AG09309 (cell line): Measurements from ENCODE around the gene HRH3.

Source experiments
- DNase-seq: peaks from one replicate; pipeline ENCODE4 v3.0.0-alpha.2; 2010; ENCODE audit warnings: low read depth
- H3K4me3 ChIP-seq: 2 replicates; pipeline ENCODE4 v1.5.1; 2011; ENCODE audit warnings: mild to moderate bottlenecking, low read depth, low read length, moderate library complexity; ENCODE audit not compliant: control insufficient read depth
- TF ChIP-seq, protein P1 (sequence below): IDR thresholded peaks from 2 replicates; pipeline ENCODE4 v1.5.1; 2011; ENCODE audit warnings: mild to moderate bottlenecking, low read depth, low read length, inconsistent platforms; ENCODE audit not compliant: insufficient read depth, control insufficient read depth; ENCODE audit errors: missing control alignments

HRH3 gene

DNA sequence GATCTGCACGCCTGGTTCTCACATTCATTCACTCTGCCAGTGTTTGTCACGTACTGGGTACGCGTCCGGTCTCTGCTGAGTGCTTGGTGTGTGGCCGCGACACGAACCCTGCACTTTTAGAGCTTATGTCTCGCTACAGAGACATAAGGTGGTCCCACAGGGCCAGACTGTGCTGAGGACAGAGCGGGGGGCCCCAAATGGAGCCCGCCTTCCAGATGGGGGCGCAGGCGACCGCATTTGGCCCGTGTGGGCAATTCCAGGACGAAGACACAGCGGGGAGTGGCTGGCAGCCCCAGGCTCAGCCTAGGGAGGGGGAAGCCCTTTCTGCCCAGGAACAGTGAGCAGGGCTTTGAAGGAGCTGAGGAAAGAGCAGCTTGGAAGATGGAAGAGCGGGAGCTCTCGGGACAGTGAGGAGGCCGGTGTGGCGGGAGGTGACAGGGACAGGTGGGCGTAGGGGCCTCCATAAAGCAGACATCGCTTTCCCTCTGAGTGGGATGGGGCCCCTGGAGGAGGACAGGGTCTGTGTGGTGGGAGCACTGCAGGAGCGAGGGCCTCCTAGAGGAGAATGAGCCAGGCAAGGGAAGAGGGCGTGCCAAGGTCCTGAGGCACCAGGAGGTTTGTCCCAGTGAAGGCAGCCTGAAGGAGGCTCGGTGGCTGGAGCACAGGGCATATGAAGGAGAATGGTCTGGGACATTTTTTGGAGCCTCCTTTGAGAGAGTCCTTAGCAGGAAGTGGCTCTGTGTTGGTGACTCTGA lies 45.0 kb downstream of the HRH3 start:
- TF ChIP-seq, protein P1, sequence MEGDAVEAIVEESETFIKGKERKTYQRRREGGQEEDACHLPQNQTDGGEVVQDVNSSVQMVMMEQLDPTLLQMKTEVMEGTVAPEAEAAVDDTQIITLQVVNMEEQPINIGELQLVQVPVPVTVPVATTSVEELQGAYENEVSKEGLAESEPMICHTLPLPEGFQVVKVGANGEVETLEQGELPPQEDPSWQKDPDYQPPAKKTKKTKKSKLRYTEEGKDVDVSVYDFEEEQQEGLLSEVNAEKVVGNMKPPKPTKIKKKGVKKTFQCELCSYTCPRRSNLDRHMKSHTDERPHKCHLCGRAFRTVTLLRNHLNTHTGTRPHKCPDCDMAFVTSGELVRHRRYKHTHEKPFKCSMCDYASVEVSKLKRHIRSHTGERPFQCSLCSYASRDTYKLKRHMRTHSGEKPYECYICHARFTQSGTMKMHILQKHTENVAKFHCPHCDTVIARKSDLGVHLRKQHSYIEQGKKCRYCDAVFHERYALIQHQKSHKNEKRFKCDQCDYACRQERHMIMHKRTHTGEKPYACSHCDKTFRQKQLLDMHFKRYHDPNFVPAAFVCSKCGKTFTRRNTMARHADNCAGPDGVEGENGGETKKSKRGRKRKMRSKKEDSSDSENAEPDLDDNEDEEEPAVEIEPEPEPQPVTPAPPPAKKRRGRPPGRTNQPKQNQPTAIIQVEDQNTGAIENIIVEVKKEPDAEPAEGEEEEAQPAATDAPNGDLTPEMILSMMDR = no peak

DNA sequence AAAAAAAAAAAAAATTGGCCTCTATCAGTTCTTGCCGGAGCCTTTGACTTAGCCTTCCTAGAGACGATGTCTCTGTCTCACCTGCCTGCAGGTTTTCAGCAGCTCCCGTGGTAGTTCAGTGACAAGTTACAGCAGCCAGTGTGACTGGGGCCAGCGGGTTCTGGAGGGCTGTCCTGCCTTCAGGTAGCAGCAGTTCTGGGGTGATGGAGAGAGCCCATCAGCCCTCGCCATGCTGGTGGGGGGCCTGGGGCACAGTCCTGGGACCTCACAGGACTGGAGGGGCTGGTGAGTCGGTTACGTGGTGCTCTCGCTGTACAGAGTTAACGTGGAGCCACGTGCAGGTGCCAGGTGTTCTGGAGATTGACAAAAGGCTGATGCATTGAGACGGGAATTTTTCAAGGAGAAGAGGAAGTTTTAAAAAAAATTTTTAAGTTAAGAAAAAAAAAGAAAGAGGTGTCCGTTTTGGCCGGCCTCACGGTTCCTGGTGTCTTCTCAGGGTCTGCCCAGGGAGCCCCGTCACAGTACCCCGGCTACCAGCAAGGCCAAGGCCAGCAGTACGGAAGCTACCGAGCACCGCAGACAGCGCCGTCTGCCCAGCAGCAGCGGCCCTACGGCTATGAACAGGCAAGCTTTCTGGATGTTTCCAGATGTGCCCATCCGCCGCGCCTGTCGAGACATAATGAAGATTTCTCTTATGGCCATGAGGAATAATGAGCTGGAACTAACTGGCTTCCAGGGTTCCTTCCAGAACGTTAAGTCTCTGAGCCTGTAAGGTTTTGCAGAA lies 45.9 kb downstream of the HRH3 start:
- TF ChIP-seq, protein P1 = no peak
- DNase-seq = no peak
- no peak overlapping the region for H3K4me3 ChIP-seq

More for the DNA sequence above, 45.0 kb downstream of the HRH3 start:
- no peak for DNase-seq
- no peak overlapping the region for H3K4me3 ChIP-seq

DNA sequence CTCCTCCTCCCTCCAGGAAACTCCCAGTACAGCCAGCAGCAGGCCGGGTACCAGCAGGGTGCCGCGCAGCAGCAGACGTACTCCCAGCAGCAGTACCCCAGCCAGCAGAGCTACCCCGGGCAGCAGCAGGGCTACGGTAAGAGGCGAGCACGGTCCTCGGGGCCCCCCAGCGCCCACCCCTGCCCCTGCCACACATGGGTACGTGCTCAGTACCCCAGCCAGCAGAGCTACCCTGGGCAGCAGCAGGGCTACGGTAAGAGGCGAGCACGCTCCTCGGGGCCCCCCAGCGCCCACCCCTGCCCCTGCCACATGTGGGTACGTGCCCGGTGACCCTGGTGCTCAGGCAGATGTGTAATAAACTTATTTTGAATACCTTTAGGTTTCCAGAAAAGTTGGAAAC lies 47.4 kb downstream of the HRH3 start:
- TF ChIP-seq, protein P1 = no peak
- no peak overlapping the region for H3K4me3 ChIP-seq
- no peak for DNase-seq

DNA sequence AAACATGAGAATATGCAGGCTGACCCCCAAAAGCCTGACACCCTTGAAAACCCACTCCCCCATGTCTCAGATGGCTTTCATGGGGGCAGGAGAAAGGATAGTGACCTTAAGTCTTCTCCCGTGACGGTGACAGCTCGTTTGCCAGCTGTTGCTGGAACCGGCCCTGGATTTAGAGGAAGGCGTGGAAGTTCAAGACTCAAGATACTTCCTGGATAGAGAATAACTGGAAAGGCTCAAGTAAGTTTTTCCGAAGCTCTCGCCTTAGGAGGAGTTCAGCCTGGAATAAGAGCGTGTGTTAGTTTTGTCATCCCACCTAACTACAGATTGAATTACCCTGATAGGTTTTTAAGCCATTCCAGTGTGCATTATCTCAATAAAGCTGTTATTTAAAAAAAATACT lies 48.8 kb downstream of the HRH3 start:
- no peak for DNase-seq
- TF ChIP-seq, protein P1 = no peak

DNA sequence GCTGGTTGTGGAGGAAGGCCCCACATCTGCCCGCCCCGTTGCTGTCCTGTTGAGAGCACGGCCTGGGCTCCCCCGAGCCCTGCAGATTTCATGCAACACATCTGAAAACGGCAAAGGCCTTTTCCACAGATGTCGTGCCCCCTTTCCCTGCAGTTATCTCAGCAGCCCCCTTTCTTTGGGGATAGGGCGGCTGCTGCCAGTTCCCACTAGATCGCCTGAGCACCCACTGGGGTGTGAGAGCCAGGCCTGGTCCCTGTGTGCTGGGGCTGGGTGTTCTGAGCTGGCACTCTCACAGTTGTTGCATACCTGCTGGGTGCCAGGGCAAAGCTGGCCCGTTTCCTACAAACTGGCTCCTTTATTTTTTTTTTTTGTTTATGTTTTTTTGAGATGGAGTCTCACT lies 49.5 kb downstream of the HRH3 start:
- DNase-seq = no peak
- H3K4me3 ChIP-seq = no peak overlapping the region
- TF ChIP-seq, protein P1 = no peak

More for the DNA sequence above, 48.8 kb downstream of the HRH3 start:
- no peak overlapping the region for H3K4me3 ChIP-seq

DNA sequence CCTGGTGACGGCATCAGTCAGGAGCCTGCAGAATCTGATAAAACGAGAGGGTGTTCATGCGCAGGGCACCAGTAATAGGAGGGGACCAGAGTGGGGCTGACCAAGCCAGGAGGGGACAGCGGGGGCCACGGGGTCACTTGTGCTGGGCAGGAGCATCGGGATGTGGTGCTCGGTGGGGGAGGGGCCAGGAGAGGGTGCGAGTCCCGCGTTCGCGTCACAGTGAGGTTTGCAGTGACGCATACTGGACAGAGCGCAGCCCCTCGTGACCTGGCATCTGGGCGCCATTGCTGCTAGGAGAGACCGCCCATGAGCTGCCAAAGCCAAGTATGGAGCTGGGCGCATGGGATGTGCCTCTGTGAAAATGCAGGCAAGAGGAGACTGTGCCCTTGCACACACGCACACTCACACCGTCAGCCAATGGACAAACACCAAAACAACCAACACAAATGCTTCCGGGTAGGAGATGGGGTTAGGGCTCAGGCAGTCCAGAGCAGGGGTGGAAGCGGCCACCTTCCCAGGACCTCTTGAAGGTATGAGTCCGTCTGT lies 51.1 kb downstream of the HRH3 start:
- TF ChIP-seq, protein P1 = no peak
- H3K4me3 ChIP-seq = no peak overlapping the region
- DNase-seq = no peak
